HG03378 (cell line): Measurements from ENCODE around the gene PLCH1.

Experiments
- ATAC-seq: cut with Tn5 transposase; IDR thresholded peaks from one replicate; pipeline ENCODE4 v1.9.1; 2021; ENCODE audit warnings: mild to moderate bottlenecking, moderate library complexity; ENCODE audit not compliant: unreplicated experiment

PLCH1 gene

GRCh38 chr3:155745795-155746550, 1.1 kb upstream of the PLCH1 start:
- no peak for ATAC-seq

- no peak for ATAC-seq
These were observed 753 bp downstream of the PLCH1 start for GRCh38 chr3:155744010-155744625.

- ATAC-seq: no peak
These were observed 1.3 kb downstream of the PLCH1 start for GRCh38 chr3:155743606-155744005.

- ATAC-seq: no peak
These were observed 2.4 kb downstream of the PLCH1 start for GRCh38 chr3:155742349-155742965.

GRCh38 chr3:155741603-155742002, 3.3 kb downstream of the PLCH1 start:
- no peak for ATAC-seq

GRCh38 chr3:155741101-155741500, 3.8 kb downstream of the PLCH1 start:
- ATAC-seq: no peak

- ATAC-seq: no peak
These were observed 5.7 kb downstream of the PLCH1 start for GRCh38 chr3:155739154-155739553.

GRCh38 chr3:155738580-155739076, 6.2 kb downstream of the PLCH1 start:
- ATAC-seq: no peak

- peak; percentile 98 for ATAC-seq
These were observed 6.9 kb downstream of the PLCH1 start for GRCh38 chr3:155737844-155738460.

GRCh38 chr3:155736381-155736780, 8.5 kb downstream of the PLCH1 start:
- no peak for ATAC-seq

- no peak for ATAC-seq
These were observed 14.0 kb downstream of the PLCH1 start for GRCh38 chr3:155730843-155731242.

GRCh38 chr3:155727836-155728235, 17.0 kb downstream of the PLCH1 start:
- no peak for ATAC-seq

- ATAC-seq: no peak
These were observed 30.6 kb downstream of the PLCH1 start for GRCh38 chr3:155714295-155714718.

- peak; percentile 96 for ATAC-seq
These were observed 32.9 kb downstream of the PLCH1 start for GRCh38 chr3:155712008-155712407.

- no peak for ATAC-seq
These were observed 39.9 kb downstream of the PLCH1 start for GRCh38 chr3:155704771-155705559.

- ATAC-seq: no peak
These were observed 40.8 kb downstream of the PLCH1 start for GRCh38 chr3:155704061-155704460.

- ATAC-seq: no peak
These were observed 41.9 kb downstream of the PLCH1 start for GRCh38 chr3:155702745-155703591.

- ATAC-seq: peak; percentile 73
These were observed 42.9 kb downstream of the PLCH1 start for GRCh38 chr3:155701882-155702465.

GRCh38 chr3:155697542-155697941, 47.3 kb downstream of the PLCH1 start:
- no peak for ATAC-seq
